ENCODE measurements around the gene CNR2.

DNA sequence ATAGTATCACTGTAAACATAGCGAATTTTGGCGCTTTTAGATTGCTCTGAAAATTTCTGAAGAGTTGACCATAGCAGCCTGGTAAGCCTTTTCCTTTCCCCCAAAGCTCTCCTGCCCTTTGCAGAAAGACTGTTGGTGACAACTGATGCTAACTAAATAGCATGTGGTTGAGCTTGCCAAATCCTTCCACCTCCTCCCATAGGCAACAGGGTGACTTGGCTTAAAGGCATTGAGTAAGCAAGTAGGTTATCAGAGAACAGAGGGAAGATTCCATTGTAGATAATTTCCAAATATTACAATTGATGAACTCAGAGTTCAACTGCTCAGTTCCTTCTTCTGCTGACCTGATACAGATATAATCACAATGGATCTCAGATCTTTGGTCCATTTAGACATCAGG lies 68.0 kb downstream of the CNR2 start:
- TF ChIP-seq, protein P1, sequence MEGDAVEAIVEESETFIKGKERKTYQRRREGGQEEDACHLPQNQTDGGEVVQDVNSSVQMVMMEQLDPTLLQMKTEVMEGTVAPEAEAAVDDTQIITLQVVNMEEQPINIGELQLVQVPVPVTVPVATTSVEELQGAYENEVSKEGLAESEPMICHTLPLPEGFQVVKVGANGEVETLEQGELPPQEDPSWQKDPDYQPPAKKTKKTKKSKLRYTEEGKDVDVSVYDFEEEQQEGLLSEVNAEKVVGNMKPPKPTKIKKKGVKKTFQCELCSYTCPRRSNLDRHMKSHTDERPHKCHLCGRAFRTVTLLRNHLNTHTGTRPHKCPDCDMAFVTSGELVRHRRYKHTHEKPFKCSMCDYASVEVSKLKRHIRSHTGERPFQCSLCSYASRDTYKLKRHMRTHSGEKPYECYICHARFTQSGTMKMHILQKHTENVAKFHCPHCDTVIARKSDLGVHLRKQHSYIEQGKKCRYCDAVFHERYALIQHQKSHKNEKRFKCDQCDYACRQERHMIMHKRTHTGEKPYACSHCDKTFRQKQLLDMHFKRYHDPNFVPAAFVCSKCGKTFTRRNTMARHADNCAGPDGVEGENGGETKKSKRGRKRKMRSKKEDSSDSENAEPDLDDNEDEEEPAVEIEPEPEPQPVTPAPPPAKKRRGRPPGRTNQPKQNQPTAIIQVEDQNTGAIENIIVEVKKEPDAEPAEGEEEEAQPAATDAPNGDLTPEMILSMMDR (IDR thresholded peaks at IDR 0.05; ENCODE audit: low read length): no peak
- TF ChIP-seq EZH2 (optimal IDR thresholded peaks at IDR 0.05; ENCODE audit: low read depth, low read length) (no peak), EZH2phosphoT487 (IDR thresholded peaks at IDR 0.05; ENCODE audit: low read length) (no peak)
